HG03108 (cell line): ENCODE results near the gene XAB2.

ENCODE experiments used
- ATAC-seq: cut with Tn5 transposase; IDR thresholded peaks from one replicate; pipeline ENCODE4 v1.9.1; 2021; ENCODE audit warnings: moderate library complexity; ENCODE audit not compliant: unreplicated experiment

Gene XAB2

GRCh38 chr19:7629347-7630054 is at the start of gene XAB2, which contains the start of gene PET100:
TSS of gene XAB2 (minus strand) at chr19:7629545. CDS start at chr19:7629527, 18 bp downstream.
TSS of gene PET100 (plus strand) at chr19:7629793. CDS start at chr19:7629834, 41 bp downstream.
- ATAC-seq: peak; percentile 81

DNA sequence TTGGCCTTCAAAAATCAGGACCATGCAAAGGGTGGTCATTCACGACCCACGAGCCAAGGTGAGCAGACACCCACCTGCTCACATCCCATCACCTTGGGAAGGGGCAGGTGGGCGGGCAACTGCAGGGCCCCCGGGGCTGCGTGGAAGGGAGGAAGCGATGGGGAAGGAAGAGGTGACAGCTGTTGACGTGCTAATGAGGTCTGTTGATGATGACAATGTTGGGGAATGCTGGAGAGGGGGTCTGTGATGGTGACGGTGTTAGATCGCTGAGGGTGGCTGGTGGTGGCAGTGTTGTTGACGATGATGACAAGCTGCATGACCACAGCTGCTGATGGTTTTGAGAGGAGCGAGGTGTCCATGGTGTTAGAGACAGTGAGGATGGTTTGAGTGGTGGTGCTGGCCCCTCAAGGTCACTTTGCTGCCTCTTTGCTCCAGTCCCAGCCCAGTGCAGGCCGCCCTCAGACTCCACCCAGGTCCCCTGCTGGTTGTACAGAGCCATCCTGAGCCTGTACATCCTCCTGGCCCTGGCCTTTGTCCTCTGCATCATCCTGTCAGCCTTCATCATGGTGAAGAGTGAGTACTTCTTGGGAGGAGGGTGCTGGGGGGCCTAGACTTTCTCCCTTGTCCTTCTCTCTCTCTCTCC is 48.4 kb upstream of the XAB2 start:
- ATAC-seq: no peak

GRCh38 chr19:7676854-7677253 is 47.5 kb upstream of the XAB2 start, which contains the start of gene MCEMP1:
TSS of gene MCEMP1 (plus strand) at chr19:7677090. CDS start at chr19:7677121, 31 bp downstream.
- no peak for ATAC-seq

- no peak for ATAC-seq
Observed at GRCh38 chr19:7676376-7676775, 47.0 kb upstream of the XAB2 start.

DNA sequence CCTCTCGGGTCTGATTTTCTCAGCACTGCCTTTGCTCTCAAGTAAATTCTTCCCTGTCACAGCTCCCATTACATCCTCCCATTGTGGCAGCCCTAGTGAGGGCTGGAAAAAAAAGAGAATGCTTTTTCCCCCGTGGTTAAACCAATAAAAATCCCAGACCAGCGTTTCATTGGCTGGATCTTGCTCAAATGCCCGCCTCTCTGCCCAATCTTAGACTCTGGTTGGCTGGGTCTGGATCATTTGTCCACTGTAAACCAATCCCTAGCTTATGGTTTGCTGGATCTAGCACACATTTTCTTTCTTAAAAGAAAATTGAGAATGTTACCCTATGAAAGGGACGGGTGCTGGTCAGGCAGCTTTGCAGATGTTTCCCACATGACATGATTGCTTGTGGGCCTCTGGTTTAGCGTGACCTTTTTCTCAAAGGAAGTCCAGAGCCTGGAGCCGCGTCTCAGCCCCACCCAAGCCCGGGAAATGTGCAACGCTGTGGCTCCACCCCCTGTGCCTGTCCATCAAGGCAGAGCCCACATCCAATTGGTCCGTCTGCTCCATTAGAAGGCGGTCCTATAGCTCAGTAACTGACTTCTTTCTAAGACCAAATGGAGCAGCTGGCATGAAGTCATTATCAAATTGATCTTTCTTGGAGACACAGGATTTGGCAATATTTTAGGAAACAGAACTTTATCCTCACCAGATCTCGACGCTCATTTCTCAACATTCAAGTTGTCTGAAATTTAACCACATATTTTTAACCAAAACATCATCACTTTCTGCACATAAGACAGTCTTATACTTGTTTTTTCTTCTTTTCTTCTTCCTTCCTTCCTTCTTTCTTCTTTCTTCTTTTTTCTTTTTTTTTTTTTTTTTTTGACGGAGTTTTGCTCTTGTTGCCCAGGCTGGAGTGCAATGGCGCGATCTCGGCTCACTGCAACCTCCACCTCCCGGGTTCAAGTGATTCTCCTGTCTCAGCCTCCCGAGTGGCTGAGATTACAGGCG is 45.0 kb upstream of the XAB2 start:
- no peak for ATAC-seq

DNA sequence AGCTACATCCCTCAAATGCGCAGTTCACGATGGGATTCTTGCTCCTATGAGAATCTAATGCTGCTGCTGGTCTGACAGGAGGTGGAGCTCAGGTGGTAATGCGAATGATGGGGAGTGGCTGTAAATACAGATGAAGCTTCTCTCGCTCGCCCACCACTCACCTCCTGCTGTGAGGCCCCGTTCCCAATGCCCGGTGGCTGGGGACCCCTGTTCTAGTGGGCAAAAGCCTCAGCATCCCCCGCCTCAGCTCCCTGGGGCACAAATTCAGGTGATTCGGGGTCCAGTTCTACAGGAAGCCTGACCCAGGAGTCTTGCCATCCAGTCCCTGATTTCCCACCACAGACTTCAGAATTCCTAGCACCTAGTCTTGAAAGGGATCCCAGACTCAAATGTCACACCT is 43.2 kb upstream of the XAB2 start:
- ATAC-seq: no peak

DNA sequence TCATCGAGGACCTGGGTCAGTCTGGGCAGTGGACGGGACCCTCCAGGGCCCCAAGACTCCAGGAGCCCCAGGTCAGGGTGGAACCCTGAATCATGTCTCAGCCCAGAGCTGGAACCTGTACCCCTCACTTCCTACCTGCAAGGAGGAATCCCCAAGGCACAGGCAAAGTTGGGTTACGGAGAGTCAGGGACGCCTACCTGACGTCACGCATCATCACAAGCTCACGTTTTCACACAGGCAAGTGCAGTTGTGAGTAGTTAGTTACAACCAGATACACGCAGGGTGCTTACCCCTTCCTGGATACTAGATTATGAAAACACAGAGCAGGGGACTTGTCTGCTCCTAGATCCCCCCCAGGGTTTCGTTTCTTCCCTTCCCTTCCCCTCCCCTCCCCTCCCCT is 41.4 kb upstream of the XAB2 start:
- no peak for ATAC-seq

GRCh38 chr19:7670150-7670783 is 40.9 kb upstream of the XAB2 start:
- no peak for ATAC-seq

DNA sequence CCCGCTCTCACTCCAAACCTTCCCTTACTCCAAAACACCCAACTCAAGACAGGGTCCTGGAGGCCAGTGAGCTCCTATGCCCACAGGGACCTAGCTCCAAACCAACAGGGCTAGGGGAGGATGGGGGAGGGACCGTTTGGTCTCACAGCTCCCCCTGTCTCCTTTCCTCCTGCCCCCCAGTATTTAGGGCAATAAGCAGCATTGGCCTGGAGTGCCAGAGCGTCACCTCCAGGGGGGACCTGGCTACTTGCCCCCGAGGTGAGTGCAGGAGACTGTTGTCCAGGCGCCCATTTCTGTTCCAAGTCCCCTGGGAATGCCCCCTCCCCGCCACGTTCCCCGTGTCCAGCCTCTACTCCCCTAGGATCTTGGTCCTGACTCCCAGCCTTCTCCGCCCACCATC is 40.3 kb upstream of the XAB2 start:
- ATAC-seq: no peak

DNA sequence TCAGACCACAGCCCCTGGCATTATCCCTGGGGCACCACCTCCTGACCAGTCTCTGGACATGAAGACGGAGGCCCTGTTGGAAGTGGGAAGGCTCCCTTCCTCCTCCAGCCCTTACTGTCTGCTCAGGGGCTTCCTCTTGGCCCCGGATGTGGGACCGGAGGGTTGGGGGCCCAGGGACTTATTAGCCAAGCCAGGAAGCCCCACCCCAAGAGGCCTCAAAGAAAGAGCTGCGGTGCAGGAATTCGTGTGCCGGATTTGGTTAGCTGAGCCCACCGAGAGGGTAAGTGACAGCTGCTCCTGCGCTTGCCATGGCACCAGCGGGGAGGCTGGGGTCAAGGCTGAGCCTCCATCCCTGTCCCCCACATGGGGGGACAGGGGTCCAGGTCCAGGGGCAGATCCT is 39.5 kb upstream of the XAB2 start, which contains the start of gene RETN:
TSS of gene RETN (plus strand) at position 208 of the 400 bp plus-strand sequence. CDS start 278 bp downstream, outside the sequence.
- ATAC-seq: no peak

DNA sequence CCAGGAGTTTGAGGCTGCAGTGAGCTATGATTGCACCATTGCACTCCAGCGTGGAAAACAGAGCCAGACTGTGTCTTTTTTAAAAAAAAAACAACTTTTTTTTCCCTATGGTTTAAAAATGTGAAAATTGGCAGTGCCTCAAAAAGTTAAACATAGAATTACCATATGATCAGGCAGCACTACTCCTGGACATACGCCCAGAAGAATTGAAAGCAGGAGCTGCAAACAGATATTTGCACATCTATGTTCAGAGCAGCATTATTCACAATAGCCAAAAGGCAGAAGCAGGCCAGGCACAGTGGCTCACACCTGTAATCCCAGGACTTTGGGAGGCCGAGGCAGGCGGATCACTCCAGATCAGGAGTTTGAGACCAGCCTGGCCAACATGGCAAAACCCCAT is 35.7 kb upstream of the XAB2 start:
- ATAC-seq: no peak

DNA sequence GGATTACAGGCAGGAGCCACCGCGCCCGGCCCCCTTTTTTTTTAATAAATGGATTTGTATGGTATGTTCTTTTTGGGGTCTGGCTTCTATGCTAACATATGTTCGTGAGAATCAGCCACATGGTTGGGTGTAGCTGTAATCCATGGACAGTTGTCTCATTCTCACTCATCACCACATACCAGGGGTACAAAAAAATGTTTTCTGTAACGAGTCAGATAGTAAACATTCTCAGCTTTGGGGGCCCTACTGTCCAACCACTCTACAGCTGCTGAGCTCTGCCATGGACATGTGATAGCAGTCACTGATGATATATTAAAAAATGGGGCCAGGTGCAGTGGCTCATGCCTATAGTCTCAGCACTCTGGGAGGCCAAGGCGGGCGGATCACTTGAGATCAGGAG is 34.4 kb upstream of the XAB2 start:
- no peak for ATAC-seq

DNA sequence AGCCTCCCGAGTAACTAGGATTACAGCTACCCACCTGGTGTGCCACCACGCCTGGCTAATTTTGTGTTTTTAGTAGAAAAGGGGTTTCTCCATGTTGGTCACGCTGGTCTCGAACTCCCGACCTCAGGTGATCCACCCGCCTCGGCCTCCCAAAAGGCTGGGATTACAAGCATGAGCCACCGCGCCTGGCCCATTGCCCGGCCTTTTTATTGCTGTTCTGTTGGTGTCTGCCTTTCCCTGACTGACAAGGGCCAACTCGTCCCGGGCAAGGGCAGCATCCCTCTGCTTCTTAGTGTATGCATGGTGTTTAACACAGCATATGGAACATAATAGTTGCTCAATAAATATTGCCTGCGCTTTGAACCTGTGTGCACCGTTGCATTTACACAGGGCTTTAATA is 33.3 kb upstream of the XAB2 start:
- ATAC-seq: no peak

- no peak for ATAC-seq
Observed at GRCh38 chr19:7661744-7662538, 32.6 kb upstream of the XAB2 start.

GRCh38 chr19:7658219-7658686 is 28.9 kb upstream of the XAB2 start:
- ATAC-seq: no peak

DNA sequence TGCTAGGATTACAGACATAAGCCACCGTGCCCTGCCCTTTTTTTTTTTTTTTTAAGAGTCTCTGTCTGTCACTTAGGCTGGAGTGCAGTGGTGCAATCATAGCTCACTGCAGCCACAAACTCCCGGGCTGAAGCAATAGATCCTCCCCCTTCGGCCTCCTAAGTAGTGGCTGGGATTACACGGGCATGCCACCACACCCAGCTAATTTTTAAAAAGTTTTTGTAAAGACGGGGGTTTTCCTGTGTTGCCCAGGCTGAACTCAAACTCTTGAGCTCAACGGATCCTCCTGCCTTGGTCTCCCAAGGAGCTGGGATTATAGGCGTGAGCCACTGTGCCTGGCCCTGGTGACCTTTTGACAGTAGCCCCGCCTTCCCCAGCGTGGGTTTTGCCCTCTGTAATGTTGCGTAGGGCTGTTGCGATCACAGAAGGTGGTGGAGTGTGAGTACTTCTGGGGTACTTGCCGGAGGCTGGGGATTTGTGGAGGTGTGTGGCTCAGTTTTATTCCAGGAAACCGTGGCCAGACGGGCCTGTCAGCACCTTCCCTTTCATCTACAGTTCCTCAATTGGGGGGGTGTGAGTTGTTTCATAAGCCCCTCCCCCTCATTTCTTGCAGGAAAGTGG is 27.9 kb upstream of the XAB2 start:
- no peak for ATAC-seq

DNA sequence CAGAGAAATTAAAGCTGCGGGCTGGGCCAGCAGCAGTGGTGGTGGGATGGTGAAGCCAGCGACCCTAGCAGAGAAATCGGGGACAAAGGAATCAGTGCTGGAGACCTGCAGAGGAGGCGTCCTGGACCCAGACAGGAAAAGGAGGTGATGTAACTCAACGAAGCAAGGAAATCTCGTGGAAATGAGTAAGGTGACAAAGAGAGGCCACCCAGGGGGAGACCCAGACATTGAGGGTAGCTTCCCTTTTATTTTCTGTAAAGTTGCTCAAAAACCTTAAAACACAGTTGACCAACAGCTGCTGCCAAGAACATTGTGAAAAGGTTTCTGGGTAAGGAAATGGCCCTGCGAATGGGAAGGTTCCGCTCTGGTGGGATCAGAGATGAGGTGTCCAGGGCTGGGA is 26.2 kb upstream of the XAB2 start:
- ATAC-seq: no peak

GRCh38 chr19:7654401-7654800 is 25.1 kb upstream of the XAB2 start:
- no peak for ATAC-seq

- ATAC-seq: no peak
Observed at GRCh38 chr19:7652061-7652641, 22.8 kb upstream of the XAB2 start.
